ENCODE results near the gene RNF2.
"Not testable (repeated sequence)": the region's sequence is repeated elsewhere in the genome, so short reads cannot be mapped to it uniquely, and the experiment has no call there.

Gene RNF2

GRCh38 chr1:185050823-185051451, 5.6 kb downstream of the RNF2 start:
- DNase-seq, result no peak

- DNase-seq, result no peak
Measured at GRCh38 chr1:185053204-185053603, 7.8 kb downstream of the RNF2 start.

- DNase-seq, result no peak
Measured at GRCh38 chr1:185054365-185055060, 9.2 kb downstream of the RNF2 start.

GRCh38 chr1:185058110-185058509, 12.8 kb downstream of the RNF2 start:
- no peak for DNase-seq

GRCh38 chr1:185058876-185059275, 13.5 kb downstream of the RNF2 start:
- no peak for DNase-seq

- DNase-seq, result no peak
Measured at GRCh38 chr1:185059950-185060571, 14.7 kb downstream of the RNF2 start.

- DNase-seq, result no peak
Measured at GRCh38 chr1:185062710-185063370, 17.5 kb downstream of the RNF2 start.

- no peak for DNase-seq
Measured at GRCh38 chr1:185063719-185064118, 18.4 kb downstream of the RNF2 start.

GRCh38 chr1:185065006-185065405, 19.6 kb downstream of the RNF2 start:
- DNase-seq, result not testable (repeated sequence)

- no peak for DNase-seq
Measured at GRCh38 chr1:185066181-185066580, 20.8 kb downstream of the RNF2 start.

GRCh38 chr1:185068341-185068740, 23.0 kb downstream of the RNF2 start:
- no peak for DNase-seq

GRCh38 chr1:185069202-185069772, 23.9 kb downstream of the RNF2 start:
- DNase-seq, result no peak

GRCh38 chr1:185070051-185070450, 24.7 kb downstream of the RNF2 start:
- DNase-seq, result no peak

GRCh38 chr1:185073725-185074124, 28.4 kb downstream of the RNF2 start:
- no peak for DNase-seq

GRCh38 chr1:185074307-185074706, 28.9 kb downstream of the RNF2 start:
- DNase-seq, result no peak

GRCh38 chr1:185075476-185075875, 30.1 kb downstream of the RNF2 start:
- DNase-seq, result no peak

- no peak for DNase-seq
Measured at GRCh38 chr1:185077374-185077773, 32.0 kb downstream of the RNF2 start.

GRCh38 chr1:185080422-185080821, 35.1 kb downstream of the RNF2 start:
- DNase-seq, result no peak

GRCh38 chr1:185083818-185084217, 38.5 kb downstream of the RNF2 start:
- no peak for DNase-seq

GRCh38 chr1:185087101-185087500, 41.7 kb downstream of the RNF2 start:
- no peak for DNase-seq

GRCh38 chr1:185087746-185088145, 42.4 kb downstream of the RNF2 start:
- no peak for DNase-seq

GRCh38 chr1:185091480-185091879, 46.1 kb downstream of the RNF2 start:
- peak; percentile 62 for DNase-seq

- DNase-seq, result no peak
Measured at GRCh38 chr1:185094761-185095160, 49.4 kb downstream of the RNF2 start.

Measured in NCI-H774 (cell line).